Parathyroid adenoma (tissue), 2 donors: ENCODE data around the gene CEP20.

Experiments
- H2AFZ ChIP-seq: fragments of 300-600 bp; sonication (generic); one replicate; pipeline ENCODE4 v1.7.0; 2017; ENCODE audit warnings: antibody characterized with exemption, mild to moderate bottlenecking
- H3K27ac ChIP-seq: fragments of 300-600 bp; sonication (generic); one replicate; pipeline ENCODE4 v1.7.0; 2017
- H3K27me3 ChIP-seq: fragments of 300-600 bp; sonication (generic); one replicate; pipeline ENCODE4 v1.7.0; 2017; ENCODE audit warnings: low read length; ENCODE audit not compliant: control insufficient read depth, insufficient read depth
- H3K36me3 ChIP-seq: fragments of 300-600 bp; sonication (generic); one replicate; pipeline ENCODE4 v1.7.0; 2017; ENCODE audit warnings: low read length; ENCODE audit not compliant: control insufficient read depth, insufficient read depth
- H3K4me1 ChIP-seq: fragments of 300-600 bp; sonication (generic); one replicate; pipeline ENCODE4 v1.7.0; 2017; ENCODE audit warnings: control low read depth
- H3K4me2 ChIP-seq: fragments of 300-600 bp; sonication (generic); one replicate; pipeline ENCODE4 v1.7.0; 2017; ENCODE audit warnings: low read length
- H3K4me3 ChIP-seq: fragments of 300-600 bp; sonication (generic); one replicate; pipeline ENCODE4 v1.7.0; 2017; ENCODE audit warnings: low read depth, low read length
- H3K79me2 ChIP-seq: fragments of 300-600 bp; sonication (generic); one replicate; pipeline ENCODE4 v1.7.0; 2017; ENCODE audit warnings: control low read depth
- H3K9ac ChIP-seq: fragments of 300-600 bp; sonication (generic); one replicate; pipeline ENCODE4 v1.7.0; 2017; ENCODE audit warnings: mild to moderate bottlenecking
- H3K9me3 ChIP-seq: fragments of 300-600 bp; sonication (generic); one replicate; pipeline ENCODE4 v1.7.0; 2017; ENCODE audit warnings: low read length; ENCODE audit not compliant: control insufficient read depth
- CTCF ChIP-seq: fragments of 300-600 bp; sonication (generic); IDR thresholded peaks from one replicate; pipeline ENCODE4 v1.7.0; 2017; ENCODE audit warnings: antibody characterized with exemption, mild to moderate bottlenecking
- donor health status: primary hyperparathyroidism.

The CEP20 gene

GRCh38 chr16:15819046-15819445 lies 69.4 kb downstream of the CEP20 start:
- no peak overlapping the region for H3K27ac ChIP-seq
- no peak overlapping the region for H3K4me2 ChIP-seq
- no peaks in the 10 kb centered on the region for H3K27me3 ChIP-seq
- H3K79me2 ChIP-seq: no peaks in the 10 kb centered on the region
- no peak overlapping the region for H3K4me3 ChIP-seq
- no peak overlapping the region for H2AFZ ChIP-seq
- TF ChIP-seq CTCF: no peak
- H3K9me3 ChIP-seq: no peaks in the 10 kb centered on the region
- no peaks in the 10 kb centered on the region for H3K4me1 ChIP-seq
- H3K36me3 ChIP-seq: no peaks in the 10 kb centered on the region
- no peak overlapping the region for H3K9ac ChIP-seq

DNA sequence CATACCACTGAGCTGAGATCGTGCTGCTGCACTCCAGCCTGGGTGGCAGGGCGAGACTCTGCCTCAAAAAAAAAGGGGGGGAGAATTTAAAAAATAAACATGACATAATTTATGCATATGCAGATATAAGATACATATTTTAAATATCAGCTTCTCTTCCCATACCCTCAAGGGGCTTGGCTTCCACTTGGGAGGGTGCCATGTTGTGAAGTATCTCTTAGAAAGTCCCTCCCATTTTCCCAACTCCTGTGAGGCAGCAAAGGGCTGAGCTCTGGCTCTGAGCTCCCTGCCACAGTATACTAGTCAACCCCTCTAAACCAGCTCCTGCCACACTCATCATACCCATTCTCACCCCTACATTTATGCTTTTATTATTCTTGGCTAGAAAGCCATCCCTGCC lies 71.0 kb downstream of the CEP20 start:
- H3K79me2 ChIP-seq: no peaks in the 10 kb centered on the region
- H3K27me3 ChIP-seq: no peaks in the 10 kb centered on the region
- H3K4me2 ChIP-seq: no peak overlapping the region
- no peaks in the 10 kb centered on the region for H3K9me3 ChIP-seq
- H3K9ac ChIP-seq: no peak overlapping the region
- no peak overlapping the region for H3K4me3 ChIP-seq
- H3K36me3 ChIP-seq: no peaks in the 10 kb centered on the region
- H2AFZ ChIP-seq: no peak overlapping the region
- TF ChIP-seq CTCF: no peak
- H3K27ac ChIP-seq: no peak overlapping the region
- H3K4me1 ChIP-seq: no peaks in the 10 kb centered on the region

DNA sequence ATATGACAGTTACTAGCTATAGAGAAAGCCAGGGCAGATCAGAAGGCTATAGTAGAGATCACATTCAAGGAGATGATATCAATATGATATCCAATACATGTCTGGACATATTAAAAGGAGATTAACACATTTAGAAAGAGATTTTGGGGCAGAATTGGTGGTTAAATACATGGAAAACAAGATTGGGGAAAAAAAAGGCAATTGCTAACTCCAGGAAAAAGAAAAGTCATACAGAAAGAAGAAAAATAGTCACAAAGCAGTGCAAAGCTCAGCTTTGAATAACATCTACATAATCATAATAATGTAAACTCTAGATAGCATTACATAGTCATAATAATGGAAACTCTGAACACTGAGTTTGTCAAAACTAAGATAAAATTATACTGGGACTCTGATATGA lies 72.2 kb downstream of the CEP20 start:
- Histone ChIP-seq H3K4me1 (no peaks in the 10 kb centered on the region), H3K27ac (no peak overlapping the region)
- no peak for TF ChIP-seq CTCF

More for the DNA sequence above, 72.2 kb downstream of the CEP20 start:
- H2AFZ ChIP-seq: no peak overlapping the region
- H3K9ac ChIP-seq: no peak overlapping the region
- H3K79me2 ChIP-seq: no peaks in the 10 kb centered on the region
- H3K36me3 ChIP-seq: no peaks in the 10 kb centered on the region
- H3K9me3 ChIP-seq: no peaks in the 10 kb centered on the region
- no peak overlapping the region for H3K4me2 ChIP-seq
- no peak overlapping the region for H3K4me3 ChIP-seq
- H3K27me3 ChIP-seq: no peaks in the 10 kb centered on the region
